Stimulated activated CD8-positive, alpha-beta memory T cell treated with anti-CD3 and anti-CD28 coated beads, Interleukin-4, amount 100 ng/mL, for 4 hours (primary cell): ENCODE results near the gene TIAL1.
"Not testable (repeated sequence)": the region's sequence is repeated elsewhere in the genome, so short reads cannot be mapped to it uniquely, and the experiment has no call there.

ENCODE experiments used
- DNase-seq, 2 donors: peaks; one replicate each; pipeline ENCODE4 v3.0.0-alpha.2; 2020; ENCODE audit warnings: low read depth in 2 of 2, low spot score in 1 of 2

Gene TIAL1

GRCh38 chr10:119532251-119532650, 64.5 kb downstream of the TIAL1 start:
- DNase-seq: not testable (repeated sequence)

DNA sequence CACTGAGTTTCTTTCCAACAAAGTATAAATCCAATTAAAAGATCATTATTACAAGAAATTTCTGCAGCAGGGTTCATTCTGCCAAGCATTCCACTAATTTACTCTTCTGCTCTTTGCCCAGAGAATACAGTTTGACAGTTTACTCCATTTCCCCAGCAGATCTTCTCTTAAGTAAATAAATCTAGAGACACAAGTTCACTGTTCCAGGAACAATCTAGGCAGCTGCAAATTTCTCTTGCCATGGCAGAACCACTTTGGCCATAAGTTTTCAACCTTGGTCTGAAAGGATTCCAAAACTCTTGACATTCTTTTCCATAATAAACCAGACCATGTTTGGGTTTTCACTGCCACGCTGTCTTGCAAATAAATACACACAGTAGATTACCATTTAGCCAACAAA, 65.7 kb downstream of the TIAL1 start:
- no peak for DNase-seq

DNA sequence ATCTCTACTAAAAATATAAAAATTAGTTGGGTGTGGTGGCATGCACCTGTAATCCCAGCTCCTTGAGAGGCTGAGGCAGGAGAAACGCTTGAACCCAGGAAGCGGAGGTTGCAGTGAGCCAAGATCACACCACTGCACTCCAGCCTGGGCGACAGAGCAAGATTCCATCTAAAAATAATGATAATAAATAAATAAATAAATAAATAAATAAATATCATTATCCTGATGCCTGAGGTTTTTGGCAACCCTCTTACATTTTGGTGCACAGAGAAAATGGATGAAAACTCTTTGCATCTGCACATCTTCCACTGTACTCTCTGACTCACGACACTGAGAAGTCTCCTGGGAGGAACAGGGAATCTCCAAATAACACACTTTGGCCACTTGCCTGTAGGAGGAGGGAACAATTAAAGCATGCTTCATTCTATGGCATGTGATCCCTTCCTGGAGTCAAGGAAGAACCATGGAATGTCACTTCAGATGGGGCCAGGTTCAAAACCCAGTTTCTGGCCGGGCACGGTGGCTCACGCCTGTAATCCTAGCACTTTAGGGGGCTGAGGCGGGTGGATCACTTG, 68.0 kb downstream of the TIAL1 start:
- DNase-seq: not testable (repeated sequence)

DNA sequence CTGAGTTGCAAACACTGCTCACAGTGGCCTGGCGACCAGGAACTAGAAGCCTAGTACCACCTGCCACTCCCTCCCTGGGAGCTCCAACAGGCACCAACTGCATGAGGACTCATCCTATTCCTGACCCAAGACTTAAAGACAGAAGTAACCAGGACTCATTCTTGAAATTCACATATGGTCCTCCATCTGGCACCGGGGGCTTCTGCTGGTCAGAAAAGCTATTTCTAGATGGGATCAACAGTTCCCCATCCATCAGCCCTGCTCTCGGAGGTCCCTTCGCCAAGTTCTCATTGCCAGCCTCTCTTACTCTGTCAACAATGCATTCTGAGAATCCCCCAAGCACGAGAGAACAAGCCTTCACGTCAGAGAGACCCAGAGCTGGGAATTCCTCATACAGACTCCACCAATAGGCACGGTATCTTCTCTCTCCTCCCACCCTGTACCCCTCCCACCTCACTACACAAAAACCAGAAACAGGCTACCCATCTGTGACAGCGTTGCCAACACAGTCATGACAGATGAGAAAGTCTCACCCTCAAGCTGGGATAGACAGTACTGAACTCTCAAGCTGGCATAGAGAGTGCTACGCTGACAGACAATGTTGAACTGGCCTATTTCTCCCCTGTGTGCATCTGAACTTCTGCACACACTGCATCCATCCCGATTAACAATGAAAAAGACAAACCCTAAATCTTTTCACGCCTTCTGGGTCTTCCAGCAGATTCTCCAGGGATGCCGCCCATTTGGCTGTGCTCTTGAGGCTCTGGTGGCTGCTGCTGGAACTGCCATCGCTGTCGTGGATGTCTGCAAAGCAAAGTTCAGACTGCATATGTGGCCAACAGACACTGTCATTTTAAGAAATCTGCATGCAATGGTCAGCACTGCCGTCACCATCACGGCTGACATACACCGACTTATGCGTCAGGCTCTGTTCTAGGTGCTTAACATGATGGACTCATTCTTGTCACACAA, 69.9 kb downstream of the TIAL1 start:
- DNase-seq: no peak

GRCh38 chr10:119526149-119526548, 70.6 kb downstream of the TIAL1 start:
- DNase-seq: no peak

DNA sequence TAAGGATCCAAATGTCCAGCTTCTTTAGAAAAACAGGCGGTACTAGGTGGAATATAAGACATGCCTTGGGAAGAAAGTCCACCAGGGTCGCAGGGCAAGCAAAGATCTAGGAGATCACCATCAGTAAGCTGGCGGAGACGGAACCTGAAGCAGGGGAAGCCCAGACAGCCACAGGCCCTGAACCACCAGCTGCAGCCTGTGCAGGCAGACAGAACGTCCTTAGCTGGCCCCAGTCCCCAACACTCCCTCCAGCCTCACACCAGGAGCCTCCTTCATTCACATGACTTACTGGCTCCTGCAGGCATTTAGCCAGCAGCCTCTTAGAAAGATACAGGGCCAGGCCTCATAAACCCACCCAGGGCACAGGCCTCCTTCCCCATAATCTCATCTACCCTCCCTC, 71.6 kb downstream of the TIAL1 start:
- no peak for DNase-seq

GRCh38 chr10:119524720-119525070, 72.1 kb downstream of the TIAL1 start:
- no peak for DNase-seq

GRCh38 chr10:119523895-119524719, 72.7 kb downstream of the TIAL1 start:
- DNase-seq: no peak
